Mesendoderm (in vitro differentiated cells): ENCODE data around the gene CBARP.
"Not testable (repeated sequence)": the region's sequence is repeated elsewhere in the genome, so short reads cannot be mapped to it uniquely, and the experiment has no call there.

Experiments used
- DNase-seq: peaks from one replicate; pipeline ENCODE4 v3.0.0; 2013
- H2AK5ac ChIP-seq: 2 replicates; pipeline ENCODE4 v1.6.1; 2013; ENCODE audit warnings: low read length, inconsistent platforms
- H2BK120ac ChIP-seq: 2 replicates; pipeline ENCODE4 v1.6.1; 2013; ENCODE audit warnings: low read depth, mild to moderate bottlenecking, low read length, moderate library complexity, mixed read lengths
- H2BK15ac ChIP-seq: replicated peaks from 2 replicates; pipeline ENCODE4 v1.6.1; 2013; ENCODE audit warnings: low read depth, mild to moderate bottlenecking, moderate library complexity
- H2BK5ac ChIP-seq: 2 replicates; pipeline ENCODE4 v1.6.1; 2013; ENCODE audit warnings: low read length, inconsistent platforms
- H3K18ac ChIP-seq: 2 replicates; pipeline ENCODE4 v1.6.1; 2013; ENCODE audit warnings: mild to moderate bottlenecking, low read length, mixed read lengths
- H3K23ac ChIP-seq: one replicate; pipeline ENCODE4 v1.6.1; 2013; ENCODE audit warnings: low read length
- H3K27ac ChIP-seq: 2 replicates; pipeline ENCODE4 v1.5.1; 2013; ENCODE audit warnings: low read depth, mild to moderate bottlenecking, inconsistent platforms, low read length, moderate library complexity
- H3K27me3 ChIP-seq: 2 replicates; pipeline ENCODE4 v1.6.1; 2013; ENCODE audit warnings: low read length, control low read depth, mild to moderate bottlenecking, inconsistent platforms; ENCODE audit not compliant: insufficient read depth, poor library complexity
- H3K36me3 ChIP-seq: 2 replicates; pipeline ENCODE4 v1.6.1; 2013; ENCODE audit warnings: low read length, inconsistent platforms; ENCODE audit not compliant: control insufficient read depth, insufficient read depth
- H3K4ac ChIP-seq: one replicate; pipeline ENCODE4 v1.6.1; 2013; ENCODE audit warnings: low read depth, mild to moderate bottlenecking, low read length, moderate library complexity
- H3K4me1 ChIP-seq: 2 replicates; pipeline ENCODE4 v1.6.1; 2013; ENCODE audit warnings: low read depth, low read length, inconsistent platforms; ENCODE audit not compliant: control insufficient read depth
- H3K4me2 ChIP-seq: 2 replicates; pipeline ENCODE4 v1.6.1; 2013; ENCODE audit warnings: low read length
- H3K4me3 ChIP-seq: 2 replicates; pipeline ENCODE4 v1.5.1; 2013; ENCODE audit warnings: mild to moderate bottlenecking, low read length
- H3K56ac ChIP-seq: one replicate; pipeline ENCODE4 v1.6.1; 2013; ENCODE audit warnings: low read length
- H3K79me1 ChIP-seq: 2 replicates; pipeline ENCODE4 v1.6.1; 2013; ENCODE audit warnings: low read length, inconsistent platforms
- H3K79me2 ChIP-seq: 2 replicates; pipeline ENCODE4 v1.6.1; 2013; ENCODE audit warnings: mild to moderate bottlenecking, low read length; ENCODE audit not compliant: control insufficient read depth, insufficient read depth
- H3K9ac ChIP-seq: 2 replicates; pipeline ENCODE4 v1.6.1; 2013; ENCODE audit warnings: low read length, inconsistent platforms
- H4K5ac ChIP-seq: one replicate; pipeline ENCODE4 v1.6.1; 2013; ENCODE audit warnings: low read length
- H4K8ac ChIP-seq: one replicate; pipeline ENCODE4 v1.6.1; 2013; ENCODE audit warnings: low read depth, mild to moderate bottlenecking, control low read depth, low read length, moderate library complexity
- WGBS: extraction: QIAGEN DNeasy Blood & Tissue Kit; methylation state at CpG from one replicate; pipeline ENCODE4 v1.1.7; 2013; ENCODE audit warnings: low lambda C conversion rate, missing lambda C conversion rate; ENCODE audit not compliant: insufficient coverage; ENCODE audit errors: extremely low coverage; 5-methylcytosine and 5-hydroxymethylcytosine counted together

Gene CBARP

DNA sequence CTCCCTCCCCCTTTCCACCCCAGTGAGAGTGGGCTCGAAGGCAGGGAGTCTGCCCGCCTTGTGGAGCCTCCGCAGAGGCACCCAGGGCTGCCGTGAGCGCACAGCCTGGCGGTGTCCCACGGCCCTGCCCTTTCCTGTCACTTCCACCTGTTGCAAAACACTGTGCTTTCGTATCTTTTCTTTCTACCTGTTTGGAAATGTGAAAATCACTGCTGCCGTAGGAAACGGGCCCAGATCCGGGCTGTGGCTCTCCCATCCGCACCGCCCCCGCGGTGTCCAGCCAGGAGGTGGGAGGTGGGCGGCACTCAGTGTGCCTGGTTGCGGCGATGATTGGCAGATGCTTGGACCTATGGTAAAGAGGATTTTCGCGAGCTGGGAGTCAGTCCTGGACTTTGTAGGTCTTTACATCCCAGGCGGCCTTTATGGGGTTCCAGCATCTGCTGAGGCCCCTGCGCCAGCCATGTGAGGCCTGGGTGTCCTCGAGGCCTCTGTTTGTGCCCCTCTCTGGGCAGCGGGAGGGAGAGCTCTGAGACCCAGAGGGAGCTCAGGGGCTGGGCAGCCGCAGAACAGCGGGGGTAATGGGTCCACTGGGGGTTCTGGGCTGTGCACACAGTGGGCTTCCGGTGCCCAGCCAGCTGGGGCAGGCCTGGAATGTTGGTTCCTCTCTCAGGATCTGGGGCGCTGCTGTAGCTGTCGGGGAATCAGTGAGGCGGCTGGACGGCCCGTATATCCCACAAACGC lies 26.1 kb downstream of the CBARP start:
- Histone ChIP-seq H3K27ac (no peak overlapping the region), H4K8ac (no peak overlapping the region), H3K36me3 (peaks cover 2% of the 10 kb centered on the region), H3K23ac (no peak overlapping the region), H3K56ac (peak overlapping the region; percentile 15), H2BK15ac (no peak overlapping the region), H3K4me1 (no peaks in the 10 kb centered on the region), H2AK5ac (no peak overlapping the region), H2BK5ac (no peak overlapping the region), H3K18ac (no peak overlapping the region), H3K79me2 (peaks cover 80% of the 10 kb centered on the region), H3K9ac (no peak overlapping the region), H3K4me3 (no peak overlapping the region), H4K5ac (no peak overlapping the region), H3K27me3 (no peaks in the 10 kb centered on the region), H3K79me1 (peaks cover 22% of the 10 kb centered on the region), H3K4ac (no peak overlapping the region), H2BK120ac (no peak overlapping the region), H3K4me2 (no peak overlapping the region)
- DNase-seq: peak; percentile 76
- no CpG with 5 or more reads among the region's 33 CpGs for WGBS

DNA sequence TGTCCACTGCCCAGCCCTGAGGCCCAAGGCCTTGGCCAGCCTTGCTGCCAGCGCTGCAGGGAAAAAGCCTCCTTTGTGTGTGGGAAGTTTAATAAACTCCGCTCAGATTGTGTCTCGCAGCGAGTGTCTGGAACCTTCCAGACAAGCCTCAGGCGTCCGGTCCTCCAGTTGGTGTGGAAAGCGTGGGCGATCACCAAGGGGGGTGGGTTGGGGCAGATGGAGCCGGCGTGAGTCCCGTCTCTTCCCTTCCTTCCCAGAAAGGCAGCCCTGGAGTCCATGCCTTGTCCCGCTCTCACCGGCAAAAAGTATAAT lies 27.6 kb downstream of the CBARP start:
- no peak overlapping the region for H2BK120ac ChIP-seq
- no peak overlapping the region for H2BK5ac ChIP-seq
- no peak overlapping the region for H4K5ac ChIP-seq
- no peak overlapping the region for H3K18ac ChIP-seq
- H3K23ac ChIP-seq: peak overlapping the region; percentile 89
- no peak overlapping the region for H3K27ac ChIP-seq
- H2AK5ac ChIP-seq: no peak overlapping the region
- no peak overlapping the region for H4K8ac ChIP-seq
- no peaks in the 10 kb centered on the region for H3K4me1 ChIP-seq
- no peak overlapping the region for H3K4ac ChIP-seq
- peaks cover 75% of the 10 kb centered on the region for H3K79me2 ChIP-seq
- no peak overlapping the region for H3K4me2 ChIP-seq
- no peak overlapping the region for H2BK15ac ChIP-seq
- H3K27me3 ChIP-seq: no peaks in the 10 kb centered on the region
- no peak overlapping the region for H3K9ac ChIP-seq
- WGBS: no CpG with 5 or more reads among the region's 13 CpGs
- H3K36me3 ChIP-seq: peaks cover 2% of the 10 kb centered on the region
- peaks cover 17% of the 10 kb centered on the region for H3K79me1 ChIP-seq
- peak overlapping the region; percentile 25 for H3K56ac ChIP-seq
- no peak overlapping the region for H3K4me3 ChIP-seq
- DNase-seq: no peak

DNA sequence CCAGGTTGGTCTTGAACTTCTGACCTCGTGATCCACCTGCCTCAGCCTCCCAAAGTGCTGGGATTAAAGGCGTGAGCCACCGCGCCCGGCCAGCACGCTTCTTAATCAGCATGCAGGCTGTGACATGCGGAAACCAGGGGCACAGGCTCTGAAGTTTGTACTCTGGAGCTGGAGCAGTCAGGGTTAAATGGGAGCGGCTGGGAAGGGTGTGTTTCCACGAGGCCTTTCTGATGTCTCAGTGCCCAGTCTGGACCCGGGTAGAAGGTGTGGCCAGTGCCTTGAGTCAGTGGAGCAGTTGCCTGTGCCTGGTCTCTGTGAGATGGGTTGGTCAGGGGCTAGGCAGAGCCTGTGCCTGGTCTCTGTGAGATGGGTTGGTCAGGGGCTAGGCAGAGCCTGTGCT lies 29.0 kb downstream of the CBARP start:
- not testable (repeated sequence) for H3K27me3 ChIP-seq, H3K4me3 ChIP-seq, H4K5ac ChIP-seq, H3K4ac ChIP-seq, H3K27ac ChIP-seq, H3K56ac ChIP-seq, H3K36me3 ChIP-seq, H2BK5ac ChIP-seq, H3K9ac ChIP-seq, H3K18ac ChIP-seq, H2AK5ac ChIP-seq, H3K23ac ChIP-seq, DNase-seq, H2BK120ac ChIP-seq, H3K4me1 ChIP-seq, H2BK15ac ChIP-seq, H3K4me2 ChIP-seq, H4K8ac ChIP-seq
- WGBS: no CpG with 5 or more reads among the region's 10 CpGs
- peaks cover 62% of the 10 kb centered on the region for H3K79me2 ChIP-seq
- peaks cover 12% of the 10 kb centered on the region for H3K79me1 ChIP-seq

DNA sequence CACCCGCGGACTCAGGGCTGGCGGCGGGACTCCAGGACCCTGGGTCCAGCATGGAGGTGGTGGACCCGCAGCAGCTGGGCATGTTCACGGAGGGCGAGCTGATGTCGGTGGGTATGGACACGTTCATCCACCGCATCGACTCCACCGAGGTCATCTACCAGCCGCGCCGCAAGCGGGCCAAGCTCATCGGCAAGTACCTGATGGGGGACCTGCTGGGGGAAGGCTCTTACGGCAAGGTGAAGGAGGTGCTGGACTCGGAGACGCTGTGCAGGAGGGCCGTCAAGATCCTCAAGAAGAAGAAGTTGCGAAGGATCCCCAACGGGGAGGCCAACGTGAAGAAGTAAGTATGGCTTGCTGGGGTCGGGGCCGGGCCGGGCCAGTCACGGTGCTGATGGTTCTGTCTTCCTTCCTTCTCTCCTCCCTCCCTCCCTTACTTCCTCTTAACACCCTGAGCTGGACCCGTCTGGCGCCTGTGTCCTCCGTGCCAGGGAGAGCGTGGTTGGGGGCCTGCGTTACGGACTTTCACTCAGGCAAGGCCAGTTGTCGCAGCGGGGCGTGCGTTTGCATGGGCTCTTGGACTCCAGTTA lies 30.8 kb downstream of the CBARP start:
- peak overlapping the region; percentile 55 for H3K23ac ChIP-seq
- no peak overlapping the region for H4K5ac ChIP-seq
- no peak overlapping the region for H4K8ac ChIP-seq
- no peak overlapping the region for H2BK120ac ChIP-seq
- peaks cover 6% of the 10 kb centered on the region for H3K79me1 ChIP-seq
- WGBS: no CpG with 5 or more reads among the region's 38 CpGs
- peak overlapping the region; percentile 65 for H3K4me3 ChIP-seq
- H3K4ac ChIP-seq: no peak overlapping the region
- peak overlapping the region; percentile 90 for H3K56ac ChIP-seq
- peak overlapping the region; percentile 87 for H3K9ac ChIP-seq
- H3K4me2 ChIP-seq: peak overlapping the region; percentile 90
- no peaks in the 10 kb centered on the region for H3K27me3 ChIP-seq
- H3K79me2 ChIP-seq: peaks cover 47% of the 10 kb centered on the region
- no peak overlapping the region for H3K27ac ChIP-seq
- no peak overlapping the region for H2BK5ac ChIP-seq
- no peak overlapping the region for H2AK5ac ChIP-seq
- no peak overlapping the region for H3K18ac ChIP-seq
- DNase-seq: peak; percentile 43
- H3K36me3 ChIP-seq: peaks cover 2% of the 10 kb centered on the region
- no peaks in the 10 kb centered on the region for H3K4me1 ChIP-seq
- H2BK15ac ChIP-seq: no peak overlapping the region

DNA sequence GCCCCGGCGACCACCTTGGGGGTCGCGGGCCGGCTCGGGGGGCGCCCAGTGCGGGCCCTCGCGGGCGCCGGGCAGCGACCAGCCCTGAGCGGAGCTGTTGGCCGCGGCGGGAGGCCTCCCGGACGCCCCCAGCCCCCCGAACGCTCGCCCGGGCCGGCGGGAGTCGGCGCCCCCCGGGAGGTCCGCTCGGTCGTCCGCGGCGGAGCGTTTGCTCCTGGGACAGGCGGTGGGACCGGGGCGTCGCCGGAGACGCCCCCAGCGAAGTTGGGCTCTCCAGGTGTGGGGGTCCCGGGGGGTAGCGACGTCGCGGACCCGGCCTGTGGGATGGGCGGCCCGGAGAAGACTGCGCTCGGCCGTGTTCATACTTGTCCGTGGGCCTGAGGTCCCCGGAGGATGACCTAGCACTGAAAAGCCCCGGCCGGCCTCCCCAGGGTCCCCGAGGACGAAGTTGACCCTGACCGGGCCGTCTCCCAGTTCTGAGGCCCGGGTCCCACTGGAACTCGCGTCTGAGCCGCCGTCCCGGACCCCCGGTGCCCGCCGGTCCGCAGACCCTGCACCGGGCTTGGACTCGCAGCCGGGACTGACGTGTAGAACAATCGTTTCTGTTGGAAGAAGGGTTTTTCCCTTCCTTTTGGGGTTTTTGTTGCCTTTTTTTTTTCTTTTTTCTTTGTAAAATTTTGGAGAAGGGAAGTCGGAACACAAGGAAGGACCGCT lies 31.5 kb downstream of the CBARP start:
- WGBS: no CpG with 5 or more reads among the region's 78 CpGs
- H3K36me3 ChIP-seq: peaks cover 2% of the 10 kb centered on the region
- H3K4me2 ChIP-seq: peak overlapping the region; percentile 90
- H2BK5ac ChIP-seq: no peak overlapping the region
- H3K27ac ChIP-seq: no peak overlapping the region
- H3K9ac ChIP-seq: peak overlapping the region; percentile 87
- no peaks in the 10 kb centered on the region for H3K4me1 ChIP-seq
- peaks cover 4% of the 10 kb centered on the region for H3K79me1 ChIP-seq
- no peak overlapping the region for H4K5ac ChIP-seq
- H3K4ac ChIP-seq: peak overlapping the region; percentile 88
- peak overlapping the region; percentile 46 for H2BK120ac ChIP-seq
- no peak overlapping the region for H2BK15ac ChIP-seq
- H3K27me3 ChIP-seq: no peaks in the 10 kb centered on the region
- peaks cover 41% of the 10 kb centered on the region for H3K79me2 ChIP-seq
- peak overlapping the region; percentile 90 for H3K56ac ChIP-seq
- peak overlapping the region; percentile 67 for H4K8ac ChIP-seq
- H2AK5ac ChIP-seq: no peak overlapping the region
- H3K23ac ChIP-seq: no peak overlapping the region
- peak overlapping the region; percentile 93 for H3K18ac ChIP-seq
- peak overlapping the region; percentile 65 for H3K4me3 ChIP-seq
- no peak for DNase-seq
